AG08396 (cell line): ENCODE measurements around the gene ZDHHC11.
"Not testable (repeated sequence)": the region's sequence is repeated elsewhere in the genome, so short reads cannot be mapped to it uniquely, and the experiment has no call there.

Experiments used
- DNase-seq: peaks from one replicate; pipeline ENCODE4 v3.0.0; 2012; ENCODE audit warnings: low spot score, mixed read lengths

ZDHHC11 gene

DNA sequence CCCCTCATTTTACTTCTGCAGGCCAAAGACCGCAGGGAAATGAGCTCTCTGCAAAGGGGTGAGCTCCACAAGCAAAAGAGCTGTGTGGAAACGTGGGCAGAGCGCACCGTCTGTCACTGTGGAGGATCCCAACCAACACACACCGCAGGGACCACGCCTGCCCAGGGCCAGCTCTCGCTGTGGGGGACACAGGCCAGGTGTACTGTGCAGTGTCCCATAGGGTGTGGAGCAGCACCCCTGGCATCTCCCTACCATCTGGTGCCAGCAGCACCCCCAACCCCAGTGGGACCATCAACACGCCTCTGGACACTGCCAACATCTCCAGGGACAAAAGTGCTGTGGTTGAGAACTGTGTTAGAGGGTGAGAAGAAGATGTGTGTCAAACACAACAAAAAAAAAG is 27.9 kb upstream of the ZDHHC11 start:
- not testable (repeated sequence) for DNase-seq

DNA sequence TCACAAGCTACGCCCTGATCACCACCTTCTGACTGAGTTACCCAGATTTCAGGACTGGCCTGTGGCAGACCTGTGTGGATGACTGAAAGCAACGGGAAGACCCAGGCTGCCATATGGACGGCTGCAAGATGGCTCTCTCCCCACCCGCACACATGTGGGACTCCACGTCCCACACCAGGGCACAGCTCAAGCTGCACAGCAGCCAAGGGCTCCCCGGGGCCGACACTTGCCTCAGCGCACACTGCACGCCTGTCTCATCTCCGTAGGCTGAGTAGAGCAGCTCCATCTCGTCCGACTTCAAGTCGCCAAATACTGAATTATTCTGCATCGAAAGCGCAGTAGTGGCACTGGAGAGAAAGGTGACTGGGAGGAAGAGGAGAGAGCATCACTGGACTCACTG is 27.3 kb upstream of the ZDHHC11 start:
- DNase-seq: no peak

DNA sequence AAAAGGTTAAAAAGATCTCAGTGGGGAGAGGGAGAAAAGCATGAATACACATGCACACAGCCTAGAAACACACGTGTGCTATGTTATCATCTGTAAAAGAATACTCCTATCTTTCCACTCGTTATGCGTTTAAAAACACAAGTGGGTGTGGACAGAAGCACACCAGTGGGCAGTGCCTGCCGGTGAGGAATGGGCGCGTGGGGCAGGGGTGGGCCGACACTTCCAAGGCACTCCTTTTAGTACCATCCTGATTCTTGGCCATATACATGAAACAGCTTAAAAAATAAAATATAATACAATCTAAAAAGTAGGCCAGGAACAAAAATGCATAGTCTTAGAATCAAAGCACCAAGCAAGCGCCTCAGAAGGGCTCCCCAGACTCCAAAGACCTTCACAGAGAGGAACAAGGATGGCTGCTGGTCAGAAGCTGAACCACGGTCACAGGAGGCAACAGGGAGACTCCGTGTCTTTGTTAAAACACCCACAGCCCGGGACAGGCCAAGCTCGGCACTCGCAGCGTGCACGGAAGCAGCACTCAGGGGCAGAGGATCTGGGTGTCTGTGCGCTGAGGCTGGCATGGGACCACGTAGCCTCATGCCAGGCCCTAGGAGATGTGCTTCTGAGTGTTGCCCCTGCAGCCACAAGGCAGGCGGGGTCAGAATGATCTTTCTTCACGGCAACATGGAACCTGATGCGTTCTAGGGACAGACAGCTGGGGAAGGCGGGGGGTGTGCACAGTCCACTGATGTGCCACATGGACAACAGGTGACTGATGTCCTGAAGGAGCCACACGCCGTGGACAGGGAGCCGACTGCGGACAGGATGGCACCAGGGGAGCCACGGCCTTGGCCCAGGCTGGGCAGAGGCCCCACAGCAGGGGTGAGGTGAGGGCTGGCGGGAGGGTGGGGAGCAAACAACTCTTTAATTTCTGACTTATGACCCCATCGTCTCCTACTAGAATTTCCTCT is 25.9 kb upstream of the ZDHHC11 start:
- DNase-seq: no peak

DNA sequence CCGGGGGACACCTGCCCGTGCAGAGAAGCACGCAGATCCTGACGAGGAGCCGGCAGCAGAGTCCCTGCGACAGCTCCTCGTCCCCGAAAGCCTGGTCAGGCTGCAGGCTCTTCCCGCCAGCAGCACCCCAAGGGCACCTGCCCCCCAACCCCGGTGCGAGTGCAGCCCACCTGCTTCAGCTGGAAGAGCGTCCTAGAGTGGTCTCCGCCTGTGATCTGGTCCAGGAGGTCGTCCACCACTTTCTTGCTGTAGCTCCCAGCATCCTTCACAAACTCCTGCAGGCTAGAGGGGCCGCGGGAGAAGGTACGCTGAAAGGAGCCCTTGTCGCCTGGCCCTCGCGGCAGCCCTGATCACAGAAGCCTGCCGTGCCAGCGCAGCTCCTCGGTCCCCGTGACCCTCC is 25.1 kb upstream of the ZDHHC11 start:
- DNase-seq: no peak

DNA sequence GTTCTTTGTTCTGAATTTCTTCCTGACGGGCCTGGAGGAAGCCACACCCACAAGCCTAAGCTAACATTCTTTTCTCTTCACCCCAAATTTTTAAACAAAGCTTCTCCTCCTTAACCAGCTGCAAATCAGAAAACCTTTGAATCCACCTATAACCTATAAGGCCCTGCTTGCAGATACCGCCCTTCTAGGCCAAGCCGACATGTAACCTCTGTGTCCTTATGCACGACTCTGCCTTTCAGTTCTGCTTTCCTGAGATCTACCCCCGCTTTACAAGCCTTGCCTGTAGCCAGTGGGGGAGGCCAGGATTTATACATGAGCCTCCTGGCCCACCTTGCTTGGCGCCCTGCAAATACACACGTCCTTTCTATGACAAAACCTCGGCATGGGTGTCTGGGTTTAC is 22.5 kb upstream of the ZDHHC11 start:
- no peak for DNase-seq

DNA sequence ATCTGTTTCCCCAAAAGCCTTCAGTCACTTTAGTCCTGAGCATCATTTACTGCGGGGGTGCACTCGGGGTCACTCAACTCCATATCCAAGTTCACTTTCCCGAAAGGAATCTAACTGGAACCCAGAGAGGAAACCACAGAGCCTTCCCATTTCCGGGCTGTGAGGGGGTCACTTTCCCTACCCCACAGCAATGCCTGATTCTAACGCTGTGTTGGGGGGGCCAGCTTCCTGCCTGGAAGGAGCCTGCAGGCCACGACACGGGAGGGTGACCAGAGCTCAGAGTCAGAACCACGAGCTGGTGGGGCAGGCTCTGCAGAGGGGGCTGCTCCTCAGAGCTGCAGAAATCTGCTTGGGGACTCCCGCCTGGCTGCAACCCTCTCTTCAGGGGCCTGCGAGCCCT is 21.5 kb upstream of the ZDHHC11 start:
- DNase-seq: no peak

DNA sequence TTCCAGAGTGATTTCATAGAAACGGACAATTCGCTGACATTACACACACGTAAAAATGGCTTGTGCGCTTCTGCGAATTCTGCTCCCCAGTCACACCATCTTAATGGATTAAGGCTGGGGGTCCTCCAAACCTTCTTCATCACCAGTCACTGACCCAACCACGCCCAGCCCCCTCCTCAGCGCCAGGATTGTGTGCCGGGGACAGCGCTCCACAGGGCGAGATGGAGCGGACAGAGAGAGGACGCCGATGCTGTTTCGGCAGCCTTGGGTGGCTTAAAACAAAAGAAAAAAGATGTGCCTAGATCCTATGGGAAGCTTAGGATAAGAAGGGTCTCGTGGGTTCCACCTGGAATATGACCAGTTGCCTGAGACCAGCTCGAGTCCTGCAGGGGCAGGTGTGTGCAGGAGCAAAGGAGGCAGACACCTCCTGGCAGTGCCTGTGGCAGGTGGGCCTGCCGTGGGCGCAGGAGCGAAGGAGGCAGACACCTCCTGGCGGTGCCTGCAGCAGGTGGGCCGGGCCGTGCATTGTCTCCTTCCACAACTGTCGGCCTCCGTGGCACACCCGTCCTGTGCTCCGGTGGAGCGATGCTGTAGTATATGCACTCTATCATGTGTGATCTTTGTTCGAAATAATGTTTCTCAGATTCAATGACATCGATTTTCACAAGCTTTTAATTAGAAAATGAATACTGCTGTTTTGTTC is 21.0 kb upstream of the ZDHHC11 start:
- DNase-seq: no peak

DNA sequence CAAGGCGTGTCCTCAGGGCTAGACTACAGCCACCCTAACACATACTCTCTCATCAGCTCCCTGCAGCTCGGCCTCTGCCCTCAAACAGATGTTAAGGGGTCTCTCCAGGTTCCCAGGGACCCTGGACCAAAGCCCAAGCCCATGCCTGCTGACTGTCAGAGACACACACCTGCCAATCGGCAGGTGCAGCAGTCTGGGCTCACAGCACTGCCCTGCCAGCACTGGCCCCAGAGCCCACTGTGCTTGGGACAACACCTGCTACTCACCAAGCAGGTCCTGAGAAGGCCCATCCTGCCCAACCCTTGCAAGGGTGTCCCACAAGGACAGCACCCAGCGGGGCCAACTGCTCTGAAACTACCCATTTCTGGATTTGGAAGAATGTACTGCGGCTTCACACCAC is 20.2 kb upstream of the ZDHHC11 start:
- DNase-seq: no peak

DNA sequence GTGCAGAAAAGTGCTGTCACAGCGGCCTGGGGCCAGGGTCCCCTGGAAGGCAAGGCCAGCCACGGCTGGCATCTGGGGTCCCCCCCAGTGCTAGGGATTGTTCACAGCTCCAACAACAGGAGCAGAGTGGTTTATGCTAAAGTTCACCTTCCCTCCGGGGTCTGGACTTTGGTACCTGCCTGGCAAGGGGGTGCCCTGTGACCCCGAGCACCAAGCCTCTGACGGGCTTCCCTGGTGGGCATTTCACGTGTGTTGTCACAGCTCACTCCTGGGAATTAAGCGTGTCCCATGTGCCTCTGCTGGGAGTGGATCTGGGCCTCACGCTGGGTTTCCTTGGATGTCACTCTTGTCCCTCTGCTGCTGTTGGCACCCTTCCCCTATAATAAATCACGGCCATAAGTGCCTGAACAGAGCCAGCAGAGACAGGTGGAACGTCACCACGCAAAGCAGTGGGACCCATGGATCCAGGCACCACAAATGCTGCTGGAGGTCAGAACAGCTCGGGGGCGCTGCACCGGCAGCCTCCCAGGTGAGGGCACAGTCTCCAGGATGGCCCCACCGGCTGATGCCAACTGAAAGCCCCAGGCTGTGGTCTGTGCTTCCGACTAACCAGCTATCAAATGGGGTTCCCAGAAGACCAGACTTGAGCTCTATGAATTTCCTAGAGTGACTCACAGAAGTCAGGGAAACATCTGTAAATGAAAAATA is 17.8 kb upstream of the ZDHHC11 start:
- DNase-seq: no peak

DNA sequence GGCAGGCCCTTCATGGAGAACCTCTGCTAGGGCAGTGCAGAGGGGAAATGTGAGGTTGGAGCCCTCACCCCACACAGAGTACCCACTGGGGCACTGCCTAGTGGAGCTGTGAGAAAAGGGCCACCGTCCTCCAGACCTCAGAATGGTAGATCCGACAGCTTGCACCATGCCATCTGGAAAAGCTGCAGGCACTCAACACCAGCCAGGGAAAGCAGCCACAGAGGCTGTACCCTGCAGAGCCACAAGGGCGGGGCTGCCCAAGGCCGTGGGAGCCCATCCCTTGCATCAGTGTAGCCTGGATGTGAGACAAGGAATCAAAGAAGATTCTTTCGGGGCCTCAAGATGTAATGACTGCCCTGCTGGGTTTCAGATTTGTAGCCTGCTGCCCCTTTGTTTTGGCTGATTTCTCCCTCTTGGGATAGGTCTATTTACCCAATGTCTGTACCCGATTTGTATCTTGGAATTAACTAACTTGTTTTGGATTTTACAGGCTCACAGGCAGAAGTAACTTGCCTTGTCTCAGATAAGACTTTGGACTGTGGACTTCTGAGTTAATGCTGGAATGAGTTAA is 16.6 kb upstream of the ZDHHC11 start:
- DNase-seq: no peak

DNA sequence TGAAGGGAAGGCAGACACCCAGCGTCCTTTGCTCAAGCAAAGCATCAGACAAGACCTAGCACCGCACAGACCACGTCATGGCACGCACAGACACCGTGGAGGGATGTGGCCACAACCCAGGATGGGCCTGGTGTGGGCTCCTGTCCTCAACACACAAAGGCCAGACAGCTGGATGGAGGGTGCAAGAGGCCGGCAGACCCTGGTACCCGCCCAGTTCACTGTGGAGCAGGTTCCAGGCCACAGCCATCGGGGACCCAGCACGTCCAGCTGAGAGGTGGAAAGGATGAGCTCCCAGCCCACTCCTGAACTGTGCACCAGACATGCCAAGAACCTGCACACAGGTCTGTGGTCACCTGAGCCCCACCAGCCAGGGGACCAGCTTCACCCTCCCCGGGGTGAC is 15.0 kb upstream of the ZDHHC11 start:
- DNase-seq: no peak

DNA sequence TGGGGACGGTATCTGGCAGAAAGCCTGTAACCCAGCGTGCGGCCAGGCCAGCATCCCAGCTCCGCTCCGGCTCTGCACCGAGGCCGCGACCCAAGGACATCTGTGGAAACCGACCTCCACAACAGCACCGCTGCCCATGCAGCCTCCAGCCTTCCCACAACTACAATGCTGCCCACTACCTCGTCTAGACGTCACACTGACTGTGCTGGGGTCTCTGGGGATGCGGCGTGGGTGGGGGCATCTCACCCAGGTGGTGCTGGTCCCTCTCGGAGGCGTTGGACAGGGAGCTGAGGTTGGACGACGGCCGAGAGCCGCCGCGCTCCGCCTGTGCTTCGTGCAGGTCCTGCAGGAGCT is 14.4 kb upstream of the ZDHHC11 start:
- DNase-seq: no peak

DNA sequence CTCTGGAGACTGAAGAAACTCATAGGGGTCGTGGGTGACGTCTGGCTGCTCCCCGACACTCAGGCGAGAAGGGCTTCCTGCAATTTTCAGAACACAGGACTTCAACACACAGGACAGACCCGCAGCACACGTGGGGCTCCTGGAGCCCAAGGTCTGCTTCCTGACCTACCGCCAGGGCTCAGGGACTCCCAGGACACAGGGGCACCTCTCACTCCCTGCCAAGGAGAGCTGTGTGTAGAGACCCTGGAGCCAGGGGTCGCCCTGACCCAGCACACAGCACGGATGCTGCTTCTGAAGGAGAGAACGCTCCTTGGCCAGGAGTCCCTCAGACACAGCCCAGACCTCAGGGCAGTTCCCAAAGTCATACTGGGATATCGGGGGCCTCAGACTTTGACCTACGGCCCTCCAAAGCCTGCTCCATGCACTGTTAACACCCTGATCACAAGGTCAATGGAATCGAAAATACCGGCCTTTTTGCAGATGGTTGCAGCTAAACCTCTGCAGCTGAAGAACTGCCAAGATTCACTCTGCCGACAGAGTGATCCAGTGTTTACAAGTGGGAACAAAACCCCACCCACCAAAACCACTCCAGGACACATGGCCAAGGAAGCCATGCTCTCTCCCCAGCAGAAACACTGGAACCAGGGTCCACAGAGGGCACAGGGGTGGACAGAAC is 13.8 kb upstream of the ZDHHC11 start:
- DNase-seq: peak; percentile 55

DNA sequence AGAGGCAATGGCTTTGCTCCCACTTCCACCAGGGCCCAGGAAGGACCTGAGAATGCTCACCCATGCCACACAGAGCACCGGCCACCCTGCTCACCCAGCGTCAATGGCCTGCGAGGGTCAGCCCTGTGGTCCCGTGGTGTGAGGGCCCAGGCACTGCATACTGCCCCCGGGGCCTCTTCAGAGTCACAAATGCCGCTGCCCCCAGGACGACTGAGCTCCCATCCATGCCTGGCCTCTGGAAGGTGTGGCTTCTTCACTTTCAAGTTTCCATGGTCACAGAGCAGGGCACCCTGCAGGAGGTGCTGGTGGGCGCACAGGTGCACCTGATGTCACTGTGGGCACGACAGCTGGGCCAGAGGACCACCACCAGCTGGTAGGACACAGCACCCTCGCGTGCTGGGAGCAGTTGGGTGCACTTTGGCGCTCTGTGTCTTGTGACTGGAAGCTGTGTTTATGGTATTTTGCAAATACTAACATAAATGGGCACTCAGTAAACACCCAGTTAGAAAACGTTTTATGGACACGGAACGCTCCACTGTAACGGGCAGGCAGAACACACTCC is 12.5 kb upstream of the ZDHHC11 start:
- DNase-seq: no peak

DNA sequence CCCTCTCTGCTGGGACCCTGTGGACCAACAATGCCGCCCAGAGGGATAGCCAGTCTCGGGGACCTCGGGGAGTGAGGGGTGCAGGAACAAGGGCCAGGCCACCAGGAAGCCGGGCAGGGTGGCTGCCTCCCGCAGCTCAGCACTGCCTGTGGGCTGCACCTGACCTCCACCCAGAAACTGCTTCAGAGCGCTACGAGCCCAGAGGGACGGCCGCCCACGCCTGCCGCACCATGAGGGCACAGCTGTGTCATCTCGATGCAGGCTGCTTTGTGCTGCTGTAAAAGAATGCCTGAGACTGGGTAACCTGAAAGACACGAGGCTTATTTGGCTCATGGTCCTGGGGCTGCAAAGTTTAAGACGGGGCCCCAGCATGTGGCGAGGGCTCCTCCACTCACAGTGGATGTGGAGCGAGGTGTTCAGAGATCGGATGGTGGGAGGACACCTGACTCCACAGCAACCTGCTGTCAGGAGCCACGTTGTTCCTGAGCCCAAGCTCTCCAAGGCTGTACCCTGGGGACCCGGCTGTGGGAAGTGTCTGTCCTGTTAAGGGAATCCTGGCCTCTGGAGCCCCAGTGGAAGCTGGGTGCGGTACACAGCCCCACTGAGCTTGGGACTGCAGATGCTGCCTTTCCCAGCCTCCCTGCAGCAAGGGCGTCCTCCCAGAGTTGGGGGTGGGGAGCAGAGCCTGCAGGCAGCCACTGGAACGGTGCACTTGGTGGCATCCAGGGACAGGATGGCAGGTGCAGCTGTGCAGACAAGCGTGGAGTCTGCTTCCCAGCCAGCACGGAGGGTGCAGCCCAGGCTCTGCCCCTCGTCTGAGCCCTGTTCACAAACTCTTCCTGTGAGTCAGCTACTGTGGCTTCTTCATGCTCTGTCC is 11.8 kb upstream of the ZDHHC11 start:
- no peak for DNase-seq

DNA sequence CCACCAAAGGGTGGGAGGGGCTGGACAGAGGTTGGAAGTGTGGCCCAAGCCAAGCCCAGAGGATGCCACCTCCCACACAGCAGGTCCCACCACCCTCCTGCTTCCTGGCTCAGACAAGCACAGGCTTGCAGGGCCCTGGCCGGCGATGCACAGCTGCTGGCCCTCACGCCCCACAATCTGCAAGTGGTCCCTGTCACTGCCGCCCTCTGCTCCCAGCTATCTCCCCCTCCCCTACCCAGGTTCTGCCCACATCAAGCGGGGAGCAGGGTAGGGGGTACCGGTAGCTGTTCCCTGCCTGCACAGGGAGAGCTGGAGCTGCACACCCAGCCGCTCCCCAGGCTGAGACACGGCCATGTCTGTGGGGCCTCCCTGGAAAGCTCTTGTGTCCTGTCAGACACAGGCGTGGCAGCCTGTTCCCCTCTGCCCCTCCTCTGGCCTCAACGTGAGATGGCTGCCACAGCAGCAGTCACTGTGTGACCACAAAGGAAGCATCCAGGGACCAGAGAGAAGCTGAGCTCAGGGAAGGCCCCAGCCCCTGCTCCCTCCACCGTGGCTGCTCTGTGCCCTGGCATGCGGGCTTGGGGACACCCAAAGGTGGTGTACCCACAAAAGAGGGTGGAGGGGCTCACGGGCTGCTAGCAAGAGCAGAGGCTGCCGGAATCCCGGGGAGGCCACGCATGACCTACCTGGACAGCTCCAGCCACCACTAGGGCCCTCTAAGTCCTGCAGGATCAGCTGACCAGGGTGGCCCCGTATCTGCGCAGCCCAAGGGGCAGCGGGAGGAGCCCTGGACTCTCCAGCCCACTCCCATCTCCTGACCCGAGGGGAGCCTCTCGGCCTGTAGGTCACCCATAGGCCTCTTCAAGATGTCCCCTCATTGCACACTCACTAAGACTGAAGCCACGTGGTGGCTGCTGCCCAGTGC is 10.9 kb upstream of the ZDHHC11 start:
- no peak for DNase-seq

DNA sequence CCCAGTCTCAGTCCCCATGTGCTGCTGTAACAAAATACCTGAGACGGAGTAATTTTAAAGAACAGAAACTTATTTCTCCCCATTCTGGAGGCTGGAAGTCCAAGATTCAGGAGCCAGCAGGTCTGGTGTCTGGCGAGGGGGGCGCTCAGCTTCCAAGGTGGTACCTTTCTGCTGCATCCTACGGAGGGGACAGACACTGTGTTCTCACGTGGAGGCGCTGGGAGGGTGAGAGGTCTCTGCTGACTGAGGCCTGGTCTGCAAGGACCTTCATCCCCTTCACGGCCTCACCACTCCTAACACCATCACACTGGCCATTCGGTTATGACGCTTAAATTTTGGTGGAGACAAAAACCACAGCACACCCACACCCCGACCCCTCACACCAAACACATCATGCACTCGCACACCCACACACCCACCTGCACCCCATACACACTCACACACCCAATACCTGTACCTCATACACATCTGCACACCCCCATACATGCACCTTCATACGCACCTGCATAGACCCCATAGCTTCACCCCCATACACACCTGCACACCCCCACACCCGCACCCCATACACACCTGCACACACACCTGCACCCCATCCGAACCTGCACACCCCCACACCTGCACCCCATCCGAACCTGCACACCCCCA is 9.8 kb upstream of the ZDHHC11 start:
- DNase-seq: no peak

DNA sequence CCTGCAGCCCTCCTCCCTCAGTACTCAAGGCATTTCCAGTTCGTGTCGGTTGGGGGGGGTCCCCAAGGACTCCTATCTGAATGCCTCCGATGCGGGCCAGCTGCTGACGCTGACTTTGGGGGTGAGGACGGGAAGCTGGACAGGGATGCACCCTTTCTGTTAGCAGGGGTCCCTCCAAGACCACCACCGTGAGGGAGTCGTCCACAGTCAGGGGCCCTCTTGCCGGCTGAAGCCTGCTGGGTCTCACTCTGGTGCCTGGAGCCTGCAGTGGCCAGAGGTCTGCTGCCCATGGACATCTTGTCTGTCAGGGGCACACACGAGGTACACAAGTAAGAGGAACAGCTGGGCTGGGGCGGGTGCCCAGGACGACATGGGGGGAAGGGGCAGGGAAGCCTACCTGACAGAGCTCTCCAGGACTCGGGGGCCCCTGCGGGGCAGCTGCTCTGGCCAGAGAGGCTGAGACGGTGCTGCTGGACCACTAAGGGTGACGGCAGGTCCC is 9.1 kb upstream of the ZDHHC11 start:
- DNase-seq: no peak

DNA sequence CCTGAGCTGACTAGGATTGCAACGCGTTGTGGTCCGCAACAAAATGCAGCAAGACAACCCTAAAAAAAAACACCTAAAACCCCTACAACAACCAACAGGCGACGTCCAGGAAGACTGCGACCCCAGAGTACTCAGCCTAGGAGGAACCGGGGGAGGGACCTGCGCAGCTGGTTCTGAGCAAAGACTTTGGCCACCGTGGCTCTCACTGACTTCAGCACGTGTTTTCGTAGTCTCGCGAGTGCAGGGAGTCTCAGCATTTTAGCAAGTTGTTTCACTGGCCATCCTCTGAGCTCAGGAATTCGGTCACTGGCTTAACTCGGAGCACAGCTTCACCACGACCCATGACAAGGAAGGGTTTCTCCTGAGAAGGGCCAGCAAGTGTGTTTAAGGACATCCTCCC is 8.6 kb upstream of the ZDHHC11 start:
- DNase-seq: no peak
